ENCODE data around the gene AGBL4. TPM values are rescaled to one million over a fixed set of nuclear protein-coding genes. Genes with fewer than 3 reads are reported as not detected.
A peak's percentile ranks its signal among the peaks of the same experiment; 100 is the strongest.

Gene AGBL4
- total and polyA plus RNA-seq, 2 experiments from 2014 or later, result not detected

GRCh38 chr1:48878191-48878940 lies 1145.4 kb downstream of the AGBL4 start:
- peak in 1 of 2 donors; percentile 87 for DNase-seq (ENCODE audit: low read depth in 1 of 2, low spot score in 1 of 2)
- no peaks in the 10 kb centered on the region for H3K36me3 ChIP-seq

GRCh38 chr1:48876330-48876785 lies 1147.4 kb downstream of the AGBL4 start:
- H3K4me1 ChIP-seq (ENCODE audit: low read depth), result peaks cover 6% of the 10 kb centered on the region
- TF ChIP-seq CTCF (IDR thresholded peaks at IDR 0.05; ENCODE audit: low read depth, low read length), result no peak
- H3K9me3 ChIP-seq (ENCODE audit: low read depth), result no peaks in the 10 kb centered on the region
- no peak overlapping the region for H3K4me3 ChIP-seq
- H3K27me3 ChIP-seq, result no peaks in the 10 kb centered on the region
- no peaks in the 10 kb centered on the region for H3K36me3 ChIP-seq
- DNase-seq (ENCODE audit: low read depth in 1 of 2, low spot score in 1 of 2), result peak in 1 of 2 donors; percentile 60
- H3K27ac ChIP-seq, result no peak overlapping the region

More at GRCh38 chr1:48878191-48878940, 1145.4 kb downstream of the AGBL4 start:
- TF ChIP-seq CTCF (IDR thresholded peaks at IDR 0.05; ENCODE audit: low read depth, low read length), result no peak
- Histone ChIP-seq H3K27ac (no peak overlapping the region), H3K4me1 (ENCODE audit: low read depth) (peaks cover 6% of the 10 kb centered on the region), H3K27me3 (no peaks in the 10 kb centered on the region), H3K9me3 (ENCODE audit: low read depth) (no peaks in the 10 kb centered on the region), H3K4me3 (no peak overlapping the region)

- Histone ChIP-seq H3K9me3 (ENCODE audit: low read depth) (no peaks in the 10 kb centered on the region), H3K27ac (no peak overlapping the region), H3K4me3 (no peak overlapping the region), H3K36me3 (no peaks in the 10 kb centered on the region), H3K4me1 (ENCODE audit: low read depth) (peaks cover 6% of the 10 kb centered on the region), H3K27me3 (no peaks in the 10 kb centered on the region)
- peak in 1 of 2 donors; percentile 5 for DNase-seq (ENCODE audit: low read depth in 1 of 2, low spot score in 1 of 2)
- peak; percentile 21 for TF ChIP-seq CTCF (IDR thresholded peaks at IDR 0.05; ENCODE audit: low read depth, low read length)
Observed at GRCh38 chr1:48875552-48876329, 1148.0 kb downstream of the AGBL4 start.

DNA sequence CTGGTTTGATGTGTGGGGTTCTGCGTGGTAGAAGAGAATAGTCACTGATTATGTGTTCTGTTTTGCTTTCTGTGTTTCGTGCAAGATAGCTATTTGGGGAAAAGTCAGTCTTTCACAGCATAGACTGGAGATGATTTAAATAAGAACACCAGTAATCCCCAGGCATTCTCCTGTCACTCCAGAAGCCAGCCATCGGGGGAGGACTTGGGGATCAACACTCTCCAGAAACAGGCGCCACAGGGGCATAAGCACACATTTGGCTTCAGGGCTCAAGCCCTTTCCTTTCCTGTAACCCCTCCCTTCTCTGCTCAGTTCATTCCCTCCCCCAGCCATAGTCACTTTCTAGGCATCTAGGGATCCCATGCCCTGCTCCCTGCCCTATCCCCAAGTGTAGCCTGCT lies 1149.8 kb downstream of the AGBL4 start:
- H3K27me3 ChIP-seq, result no peaks in the 10 kb centered on the region
- H3K4me1 ChIP-seq (ENCODE audit: low read depth), result peaks cover 6% of the 10 kb centered on the region
- no peaks in the 10 kb centered on the region for H3K36me3 ChIP-seq
- no peak overlapping the region for H3K27ac ChIP-seq
- no peak overlapping the region for H3K4me3 ChIP-seq
- no peaks in the 10 kb centered on the region for H3K9me3 ChIP-seq (ENCODE audit: low read depth)
- TF ChIP-seq CTCF (IDR thresholded peaks at IDR 0.05; ENCODE audit: low read depth, low read length), result no peak
- no peak for DNase-seq (ENCODE audit: low read depth in 1 of 2, low spot score in 1 of 2)

DNA sequence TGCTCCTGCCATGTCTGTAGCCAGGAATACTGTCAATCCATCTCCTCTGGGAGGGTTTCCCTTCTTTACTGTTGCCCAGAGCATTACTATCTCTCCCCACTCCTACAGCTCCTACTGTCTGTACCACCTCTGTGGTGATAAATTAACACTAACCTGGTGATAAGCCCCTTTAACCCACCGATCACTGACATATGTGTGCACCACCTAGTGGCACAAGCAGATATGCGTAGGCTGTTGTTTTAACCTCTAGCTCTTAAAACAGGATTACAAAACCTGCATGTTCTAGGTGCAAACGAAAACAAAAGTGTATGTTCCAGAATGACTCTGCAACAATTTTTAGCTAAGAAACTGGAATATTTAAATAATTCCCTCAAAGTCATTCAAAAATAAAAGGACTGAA lies 1153.2 kb downstream of the AGBL4 start:
- Histone ChIP-seq H3K27ac (no peak overlapping the region), H3K9me3 (ENCODE audit: low read depth) (no peaks in the 10 kb centered on the region), H3K4me1 (ENCODE audit: low read depth) (peaks cover 2% of the 10 kb centered on the region), H3K36me3 (no peaks in the 10 kb centered on the region), H3K27me3 (no peaks in the 10 kb centered on the region), H3K4me3 (no peak overlapping the region)
- peak; percentile 65 for TF ChIP-seq CTCF (IDR thresholded peaks at IDR 0.05; ENCODE audit: low read depth, low read length)
- DNase-seq (ENCODE audit: low read depth in 1 of 2, low spot score in 1 of 2), result peak; percentile 22 to 35

Data from cardiac muscle cell (in vitro differentiated cells and primary cell).